Erythroblast (primary cell): ENCODE data around the gene SYNPO2.

ENCODE experiments used
- GATA1 ChIP-seq: IDR thresholded peaks from 2 replicates; pipeline ENCODE4 v1.6.1; 2011; ENCODE audit warnings: low read depth, mild to moderate bottlenecking, control low read depth, low read length, moderate library complexity
- POLR2A ChIP-seq: IDR thresholded peaks from 2 replicates; pipeline ENCODE4 v1.6.1; 2011; ENCODE audit warnings: mild to moderate bottlenecking, low read length

- TF ChIP-seq POLR2A (no peak), GATA1 (no peak)
Measured at GRCh38 chr4:119008761-119009160, 120.1 kb downstream of the SYNPO2 start.
